B cell (primary cell): Measurements from ENCODE around the gene SNF8. TPM values are rescaled to one million over a fixed set of nuclear protein-coding genes. Genes with fewer than 3 reads are reported as not detected.

Experiments
- ATAC-seq: fragments of 200-7000 bp; cut with Tn5 transposase; one replicate; pipeline ENCODE4 v1.10.0; 2021; ENCODE audit warnings: low read depth, mild to moderate bottlenecking, moderate number of reproducible peaks, moderate library complexity
- CTCF ChIA-PET: fragments of 350-600 bp; sonication (Branson Sonifier 250); formaldehyde crosslinking; loops from one replicate; lab custom pipeline; 2021; ENCODE audit warnings: antibody characterized with exemption, inconsistent platforms; lab: Charles Lee
- POLR2A ChIA-PET: fragments of 350-600 bp; sonication (Branson Sonifier 250); formaldehyde crosslinking; loops from one replicate; lab custom pipeline; 2021; ENCODE audit warnings: antibody characterized with exemption; lab: Charles Lee
- DNase-seq: peaks from one replicate; pipeline ENCODE4 v3.0.0; 2013
- H2AFZ ChIP-seq: 2 replicates; pipeline ENCODE4 v1.6.1; 2012; ENCODE audit warnings: mild to moderate bottlenecking, low read depth, low read length; ENCODE audit not compliant: insufficient read depth, poor library complexity, severe bottlenecking
- H3K27ac ChIP-seq, 2 donors: 1 replicate in 1 of 2; 2 replicates in 1 of 2; pipeline ENCODE4 v1.5.1; 2012 to 2013; ENCODE audit warnings: low read length in 2 of 2, mild to moderate bottlenecking in 2 of 2, moderate library complexity in 1 of 2
- H3K27me3 ChIP-seq, 4 experiments: fragments of 200-600 bp in 1 of 4; sonication (generic) in 1 of 4; replicated peaks in 1 of 4; 1 replicate in 2 of 4; 2 replicates in 2 of 4; pipeline versions ENCODE4 v1.6.1 to v1.7.0; 2013 to 2016; ENCODE audit warnings: low read length in 3 of 4, mild to moderate bottlenecking in 2 of 4, mixed read lengths in 1 of 4, moderate library complexity in 1 of 4; ENCODE audit not compliant: insufficient read depth in 4 of 4, control insufficient read depth in 3 of 4; ENCODE audit errors: control extremely low read depth in 1 of 4
- H3K36me3 ChIP-seq, 2 experiments: replicated peaks in 1 of 2; 1 replicate in 1 of 2; 2 replicates in 1 of 2; pipeline versions ENCODE4 v1.6.1 to v1.7.1; 2013; ENCODE audit warnings: low read length in 1 of 2; ENCODE audit not compliant: insufficient read depth in 2 of 2, control insufficient read depth in 1 of 2; ENCODE audit errors: control extremely low read depth in 1 of 2, extremely low read depth in 1 of 2
- H3K4me1 ChIP-seq, 2 donors: fragments of 200-600 bp in 1 of 2; sonication (generic) in 1 of 2; 1 replicate in 1 of 2; 2 replicates in 1 of 2; pipeline versions ENCODE4 v1.5.1 to v1.6.1; 2013 to 2017; ENCODE audit warnings: low read length in 2 of 2; ENCODE audit not compliant: control insufficient read depth in 2 of 2, insufficient read depth in 2 of 2
- H3K4me2 ChIP-seq: replicated peaks from 2 replicates; pipeline ENCODE3; 2012; ENCODE audit warnings: mild to moderate bottlenecking, low read depth, low read length; ENCODE audit not compliant: poor library complexity, severe bottlenecking
- H3K4me3 ChIP-seq, 5 experiments: fragments of 200-600 bp in 1 of 5; sonication (generic) in 1 of 5; 1 replicate in 3 of 5; 2 replicates in 2 of 5; pipeline versions ENCODE4 v1.5.1 to v1.7.0; 2011 to 2016; ENCODE audit warnings: low read length in 4 of 5, mild to moderate bottlenecking in 4 of 5, low read depth in 2 of 5, control low read depth in 1 of 5, moderate library complexity in 1 of 5; ENCODE audit not compliant: insufficient read depth in 1 of 5; ENCODE audit errors: control extremely low read depth in 1 of 5, extremely low read depth in 1 of 5
- H3K79me2 ChIP-seq: fragments of 200-600 bp; sonication (generic); one replicate; pipeline ENCODE4 v1.6.0; 2016; ENCODE audit warnings: low read length; ENCODE audit not compliant: control insufficient read depth, insufficient read depth
- H3K9ac ChIP-seq: fragments of 200-600 bp; sonication (generic); 2 replicates; pipeline ENCODE4 v1.6.1; 2017; ENCODE audit warnings: mild to moderate bottlenecking, low read length, moderate library complexity
- H3K9me3 ChIP-seq, 3 donors: one replicate each; pipeline versions ENCODE4 v1.6.1 to v1.7.1; 2013; ENCODE audit warnings: low read length in 2 of 3; ENCODE audit not compliant: control insufficient read depth in 2 of 3, insufficient read depth in 1 of 3; ENCODE audit errors: control extremely low read depth in 1 of 3
- H4K20me1 ChIP-seq: 2 replicates; pipeline ENCODE4 v1.6.0; 2012; ENCODE audit warnings: mild to moderate bottlenecking, low read length; ENCODE audit not compliant: insufficient read depth, control insufficient read depth, poor library complexity, severe bottlenecking
- H3K27ac Mint-ChIP-seq: one replicate; pipeline ENCODE4 v1.8.0; 2021; ENCODE audit warnings: mixed read lengths
- H3K27me3 Mint-ChIP-seq: one replicate; pipeline ENCODE4 v1.8.0; 2021; ENCODE audit warnings: mixed read lengths
- H3K4me1 Mint-ChIP-seq: one replicate; pipeline ENCODE4 v1.8.0; 2021; ENCODE audit warnings: mixed read lengths
- H3K4me3 Mint-ChIP-seq: one replicate; pipeline ENCODE4 v1.8.0; 2021; ENCODE audit warnings: mixed read lengths
- H3K9me3 Mint-ChIP-seq: one replicate; pipeline ENCODE4 v1.8.0; 2022; ENCODE audit warnings: mixed read lengths; ENCODE audit not compliant: insufficient read depth
- CTCF ChIP-seq: fragments of 200-600 bp; IDR thresholded peaks from one replicate; pipeline ENCODE4 v1.8.0; 2022; ENCODE audit warnings: antibody characterized with exemption, mild to moderate bottlenecking
- EZH2 ChIP-seq: IDR thresholded peaks from 2 replicates; pipeline ENCODE4 v1.6.1; 2012; ENCODE audit warnings: borderline replicate concordance, low read depth, mild to moderate bottlenecking, moderate library complexity, low read length; ENCODE audit not compliant: insufficient read depth, poor library complexity, severe bottlenecking
- WGBS: methylation state at CpG from one replicate; pipeline ENCODE4 v1.1.5; 2013; ENCODE audit warnings: missing lambda C conversion rate; ENCODE audit not compliant: insufficient coverage; 5-methylcytosine and 5-hydroxymethylcytosine counted together
- intact Hi-C: fragments of 100-400 bp; cut with micrococcal nuclease; formaldehyde crosslinking; loops from one replicate; pipeline ENCODE4 v1.10.0; 2022
- polyA plus RNA-seq: library from polyadenylated mRNA; depleted of rRNA; stranded (reverse); fragments of >200 nt; gene quantifications from 2 replicates; pipeline ENCODE4 v1.2.3, GENCODE V29; 2012
- total RNA-seq, 2 donors: library from RNA; stranded (reverse); fragments of 120-200 nt in 1 of 2; gene quantifications; 1 replicate in 1 of 2; 2 replicates in 1 of 2; pipeline versions ENCODE4 v1.2.3 to v1.2.4, GENCODE V29; 2013 to 2022

SNF8 gene
- total and polyA plus RNA-seq, 2 donors (not counting 1 experiment from before 2014, with no cell fraction given): 77.5 to 94.6 TPM

GRCh38 chr17:48970865-48971687 lies 26.4 kb upstream of the SNF8 start:
- no peak overlapping the region for H2AFZ ChIP-seq
- no peak overlapping the region for H3K4me3 ChIP-seq
- no peaks in the 10 kb centered on the region for H3K4me1 ChIP-seq
- no peaks in the 10 kb centered on the region for H4K20me1 ChIP-seq
- H3K79me2 ChIP-seq: no peaks in the 10 kb centered on the region
- no peak overlapping the region for H3K4me2 ChIP-seq
- no peak overlapping the region for H3K9ac ChIP-seq
- intact Hi-C loops: no loop called here
- Mint-ChIP-seq H3K27me3 (peaks cover 44% of the 10 kb centered on the region), H3K4me1 (no peaks in the 10 kb centered on the region), H3K27ac (no peak overlapping the region), H3K4me3 (no peak overlapping the region), H3K9me3 (no peaks in the 10 kb centered on the region)
- H3K36me3 ChIP-seq: no peaks in the 10 kb centered on the region
- H3K27me3 ChIP-seq: peaks cover 0 to 8% (median 1%) of the 10 kb centered on the region in 4 experiments
- POLR2A ChIA-PET: no interaction called here
- WGBS: 85% methylated on average over 7 of the region's 12 CpGs
- CTCF ChIA-PET: no interaction called here
- H3K27ac ChIP-seq: no peak overlapping the region
- DNase-seq (no peak), ATAC-seq (no peak)
- no peaks in the 10 kb centered on the region for H3K9me3 ChIP-seq
- TF ChIP-seq CTCF (no peak), EZH2 (no peak)

GRCh38 chr17:48970224-48970623 lies 25.6 kb upstream of the SNF8 start:
- H3K9me3 Mint-ChIP-seq: no peaks in the 10 kb centered on the region
- DNase-seq (no peak), ATAC-seq (no peak)
- no peaks in the 10 kb centered on the region for H3K9me3 ChIP-seq
- H3K4me2 ChIP-seq: no peak overlapping the region
- WGBS: 71% methylated on average over 4 of the region's 4 CpGs
- H3K4me3 ChIP-seq: no peak overlapping the region
- no peak overlapping the region for H3K9ac ChIP-seq
- no peaks in the 10 kb centered on the region for H3K36me3 ChIP-seq
- intact Hi-C loops: no loop called here
- no peak overlapping the region for H3K27ac ChIP-seq
- POLR2A ChIA-PET: no interaction called here
- TF ChIP-seq CTCF (no peak), EZH2 (no peak)
- no peaks in the 10 kb centered on the region for H3K79me2 ChIP-seq
- H3K4me1 ChIP-seq: no peaks in the 10 kb centered on the region
- H3K27me3 Mint-ChIP-seq: peaks cover 47% of the 10 kb centered on the region
- H3K27ac Mint-ChIP-seq: no peak overlapping the region
- H2AFZ ChIP-seq: no peak overlapping the region
- H3K27me3 ChIP-seq: peaks cover 0 to 8% (median 1%) of the 10 kb centered on the region in 4 experiments
- no peak overlapping the region for H3K4me3 Mint-ChIP-seq
- no peaks in the 10 kb centered on the region for H3K4me1 Mint-ChIP-seq
- CTCF ChIA-PET: no interaction called here
- no peaks in the 10 kb centered on the region for H4K20me1 ChIP-seq
